ENCODE measurements around the gene EMSY.
A peak's percentile ranks its signal among the peaks of the same experiment; 100 is the strongest.

Gene EMSY

DNA sequence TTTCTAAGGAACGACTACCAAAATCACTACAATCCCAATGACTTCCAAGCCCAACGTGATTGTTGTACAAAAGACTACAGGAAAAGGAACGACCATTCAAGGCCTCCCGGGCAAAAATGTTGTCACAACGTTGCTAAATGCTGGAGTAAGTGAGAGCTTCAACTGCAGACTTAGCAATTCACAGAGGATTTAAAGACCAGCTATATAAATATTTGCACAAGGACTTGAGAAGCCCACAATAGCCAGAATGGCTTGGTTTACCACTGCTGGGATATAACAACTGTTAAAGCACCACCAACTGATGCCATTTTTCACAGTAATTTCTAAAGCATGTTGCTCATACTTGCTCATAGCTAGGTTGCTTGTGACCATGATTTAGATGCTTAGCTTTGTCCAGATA lies 78.3 kb downstream of the EMSY start:
- DNase-seq (ENCODE audit: low spot score), result no peak

DNA sequence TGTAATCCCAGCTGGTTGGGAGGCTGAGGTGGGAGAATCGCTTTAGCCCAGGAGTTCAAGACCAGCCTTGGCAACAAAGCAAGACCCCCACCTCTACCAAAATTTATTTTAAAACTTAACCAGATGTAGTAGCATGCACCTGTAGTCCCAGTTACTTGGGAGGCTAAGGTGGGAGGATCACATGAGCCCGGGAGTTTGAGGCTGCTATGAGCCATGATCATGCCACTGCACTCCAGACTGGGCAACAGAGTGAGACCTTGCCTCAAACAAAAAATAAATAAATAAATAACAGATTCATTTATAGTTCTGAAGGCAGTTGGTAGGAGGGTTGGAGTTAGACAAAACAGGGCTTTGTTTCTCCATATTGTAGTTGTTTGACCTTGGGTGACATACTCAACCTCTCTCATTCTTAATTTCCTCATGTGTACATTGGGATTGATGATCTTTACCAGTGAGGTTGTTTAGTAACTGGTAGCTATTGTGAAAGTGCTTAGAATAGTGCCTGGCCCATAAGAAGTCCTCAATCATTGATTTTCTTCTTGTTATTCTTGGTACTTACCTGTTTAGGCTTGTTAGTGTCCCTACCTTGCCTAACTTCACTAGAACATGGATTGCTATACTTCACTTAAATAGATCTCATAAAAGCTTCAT lies 79.1 kb downstream of the EMSY start:
- no peak for DNase-seq (ENCODE audit: low spot score)

DNA sequence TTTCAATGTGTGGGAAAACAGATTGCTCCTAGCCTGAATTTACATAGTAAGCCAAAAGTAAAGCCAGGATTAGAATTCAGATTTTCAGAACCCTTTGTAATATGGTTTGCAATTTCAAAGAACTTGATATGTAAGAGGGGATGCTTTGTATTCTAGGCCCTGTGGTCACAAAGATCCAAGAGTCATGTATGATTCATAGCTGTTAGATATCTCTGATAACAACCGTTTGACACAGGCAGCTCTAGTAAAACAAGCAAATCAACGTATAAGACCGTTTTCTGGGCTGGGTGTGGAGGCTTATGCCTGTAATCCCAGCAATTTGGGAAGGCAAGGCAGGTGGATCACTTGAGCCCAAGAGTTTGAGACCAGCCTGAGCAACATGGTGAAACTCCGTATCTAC lies 79.6 kb downstream of the EMSY start:
- DNase-seq (ENCODE audit: low spot score), result no peak

DNA sequence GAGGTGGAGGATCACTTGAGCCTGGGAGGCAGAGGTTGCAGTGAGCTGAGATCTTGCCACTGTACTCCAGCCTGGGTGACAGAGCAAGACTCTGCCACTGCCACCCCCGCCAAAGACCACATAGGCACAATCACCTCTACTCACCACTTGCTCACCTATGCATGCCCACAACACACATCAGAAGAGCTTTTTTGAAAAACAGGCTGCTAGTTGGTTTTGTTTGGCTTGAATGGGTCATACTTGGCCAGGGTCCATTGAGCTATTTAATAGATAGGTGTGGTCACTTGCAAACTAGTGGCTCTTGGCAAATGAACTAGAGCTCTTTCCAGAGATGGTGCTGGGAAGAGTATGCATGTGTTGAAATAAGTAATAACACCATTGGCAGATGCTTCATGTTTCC lies 80.1 kb downstream of the EMSY start:
- DNase-seq (ENCODE audit: low spot score), result peak; percentile 73

DNA sequence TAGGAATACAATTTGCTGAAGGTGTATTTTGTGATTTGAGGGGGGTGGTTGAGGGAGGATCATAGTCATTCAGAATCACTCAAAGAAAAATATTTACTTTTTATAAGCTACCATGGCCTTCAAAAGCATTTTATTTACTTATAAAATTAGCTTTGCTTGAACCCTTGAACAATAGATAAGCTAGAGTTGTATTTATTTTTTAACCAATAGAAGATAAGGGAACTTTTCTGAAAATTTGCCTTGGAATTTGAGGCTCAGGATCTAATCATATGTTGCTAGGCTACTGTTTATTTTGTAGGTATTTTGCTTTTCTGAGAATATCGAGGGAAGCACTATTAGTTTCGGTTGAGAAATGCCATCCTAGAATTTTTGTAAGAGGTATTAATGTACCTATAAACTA lies 82.1 kb downstream of the EMSY start:
- DNase-seq (ENCODE audit: low spot score), result no peak

DNA sequence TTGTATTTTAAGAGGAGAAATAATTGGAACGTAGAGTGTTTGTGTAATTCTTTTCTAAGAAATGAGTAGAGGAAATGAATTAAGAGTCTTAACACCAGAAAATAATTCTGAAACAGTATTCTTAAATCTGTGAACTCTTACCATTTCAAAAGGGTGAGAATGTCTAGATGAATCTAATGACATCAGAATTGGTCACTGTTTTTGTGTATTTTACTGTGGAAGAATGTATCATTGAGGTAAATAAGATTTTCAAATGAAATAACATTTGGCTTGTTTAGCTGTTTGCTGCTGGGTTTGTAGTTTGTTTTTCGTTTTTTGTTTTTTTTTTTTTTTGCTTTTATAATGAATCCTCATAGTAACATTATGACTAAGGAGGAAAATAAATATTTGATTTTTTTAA lies 97.6 kb downstream of the EMSY start:
- DNase-seq (ENCODE audit: low spot score), result no peak

DNA sequence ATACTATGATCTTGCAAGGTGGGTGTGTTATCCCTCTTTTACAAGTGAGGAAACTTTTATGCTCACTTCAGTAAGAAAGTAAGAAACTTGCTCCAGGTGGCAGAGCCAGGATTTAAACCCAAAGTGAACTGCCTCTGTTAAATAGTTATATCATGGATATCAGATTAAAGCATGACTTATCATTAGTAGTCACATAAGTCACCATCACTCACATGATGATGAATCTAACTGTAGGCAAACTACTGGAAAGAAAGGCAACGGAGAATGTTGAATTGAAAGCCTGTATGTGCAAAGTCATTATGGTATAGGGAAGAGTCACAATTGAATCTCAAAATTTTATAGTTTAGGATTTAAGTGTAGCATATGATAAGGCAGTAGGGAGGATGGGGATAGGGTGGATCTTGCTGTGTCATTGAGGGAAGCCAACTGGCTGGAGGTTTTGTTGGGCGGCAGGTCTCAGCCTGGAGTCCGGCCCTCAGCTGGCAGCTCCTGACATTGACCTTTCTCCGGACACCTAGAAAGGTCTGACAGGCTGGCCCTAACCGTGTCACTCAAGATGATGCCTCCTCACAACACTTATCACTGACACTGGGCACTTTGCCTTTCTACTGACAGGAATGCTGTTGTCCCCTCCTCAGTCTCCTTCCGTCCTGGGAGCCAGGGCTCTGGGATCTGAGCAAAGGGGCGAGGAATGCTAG lies 98.3 kb downstream of the EMSY start:
- no peak for DNase-seq (ENCODE audit: low spot score)

DNA sequence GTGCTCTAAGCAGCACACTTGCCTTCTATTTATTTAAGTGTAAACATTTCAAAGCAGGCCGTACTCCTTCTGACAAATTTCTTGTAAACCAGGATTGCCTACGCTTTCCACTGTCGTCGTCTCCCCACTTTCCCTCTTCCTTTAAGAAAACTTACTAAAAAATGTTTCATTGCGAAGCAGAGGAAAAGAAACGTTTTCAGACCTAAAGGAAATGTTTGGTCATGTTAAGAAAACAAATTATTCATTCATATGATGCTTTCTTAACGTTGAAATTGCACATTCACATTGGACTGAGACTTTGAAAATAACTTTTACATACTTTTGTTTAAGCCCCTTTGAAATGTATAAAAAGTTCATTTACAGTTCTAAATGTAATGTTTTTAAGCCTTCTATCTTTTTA lies 106.0 kb downstream of the EMSY start:
- DNase-seq (ENCODE audit: low spot score), result no peak

DNA sequence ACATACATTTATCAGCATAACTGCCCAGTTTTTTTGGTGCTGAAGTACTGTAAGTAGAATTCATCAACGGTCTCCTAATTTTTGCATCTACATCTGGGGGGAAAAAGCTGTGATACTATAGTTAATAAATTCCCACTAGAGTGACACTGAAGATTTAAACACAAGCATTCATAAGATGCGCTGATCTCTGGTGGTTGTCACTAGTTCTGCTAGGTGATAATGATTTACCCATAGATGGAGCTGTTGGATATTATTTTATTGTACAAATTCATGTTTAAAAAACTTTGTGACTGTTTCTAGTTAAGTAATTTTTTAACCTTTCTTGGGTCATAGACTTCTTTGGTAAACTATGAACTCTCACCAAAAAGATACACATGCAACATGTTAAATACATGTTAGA lies 106.6 kb downstream of the EMSY start:
- DNase-seq (ENCODE audit: low spot score), result no peak

DNA sequence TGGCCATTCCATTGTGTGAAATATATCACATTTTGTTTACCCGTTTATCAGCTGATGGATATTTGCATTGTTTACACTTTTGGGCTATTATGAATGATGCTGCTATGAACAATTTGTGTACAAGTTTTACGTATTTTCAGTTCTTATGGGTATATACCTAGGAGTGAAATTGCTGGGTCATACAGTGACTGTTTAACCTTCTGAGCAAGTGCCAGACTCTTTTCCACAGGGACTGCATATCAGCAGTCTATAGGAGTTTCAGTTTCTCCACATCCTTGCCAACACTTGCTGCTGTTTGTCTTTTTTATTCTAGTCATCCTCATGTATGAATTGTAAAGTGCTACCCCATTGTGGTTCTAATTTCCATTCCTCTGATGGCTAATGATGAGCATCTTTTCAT lies 108.2 kb downstream of the EMSY start:
- no peak for DNase-seq (ENCODE audit: low spot score)

DNA sequence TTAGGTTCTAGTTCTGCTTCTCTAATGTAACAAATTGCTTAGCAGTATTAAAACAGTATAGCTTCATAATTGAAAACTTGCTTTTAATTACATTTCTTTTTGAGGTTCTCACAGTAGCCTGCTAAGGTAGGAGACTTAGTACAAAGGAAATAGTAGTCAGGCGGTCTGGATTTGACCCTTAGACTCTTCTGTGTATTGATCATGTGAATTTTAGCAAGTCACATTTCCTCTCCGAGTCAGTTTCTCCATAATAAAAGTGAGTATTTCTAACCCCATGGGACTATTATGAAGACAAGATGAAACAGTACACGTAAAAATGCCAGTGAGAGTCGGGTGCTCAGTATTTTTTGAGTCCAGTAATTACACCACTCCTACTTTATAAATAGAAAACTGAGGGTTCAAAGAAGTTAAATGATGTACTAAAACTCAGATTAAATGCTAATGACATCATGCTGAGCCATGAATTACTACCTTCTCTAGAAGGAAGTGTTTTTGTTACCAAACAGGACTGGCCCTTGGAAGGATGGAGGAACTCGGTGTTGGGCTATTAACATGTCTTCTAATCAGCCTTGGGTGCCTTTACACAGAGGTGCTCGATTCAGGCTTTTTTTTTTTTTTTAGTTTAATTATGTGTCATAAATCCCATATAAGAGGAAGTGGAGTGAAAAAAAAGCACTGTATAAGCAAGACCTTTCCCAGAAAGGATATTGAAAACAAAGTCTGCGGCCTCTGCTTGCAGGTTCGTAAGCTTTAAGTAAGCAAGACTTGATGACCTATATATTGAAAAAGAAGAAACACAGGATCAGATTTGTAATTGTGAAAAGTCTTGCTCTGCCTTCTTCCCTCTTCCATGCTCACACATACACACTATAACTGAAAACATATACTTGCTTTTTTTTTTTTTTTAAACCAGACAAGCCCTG lies 109.0 kb downstream of the EMSY start:
- no peak for DNase-seq (ENCODE audit: low spot score)

DNA sequence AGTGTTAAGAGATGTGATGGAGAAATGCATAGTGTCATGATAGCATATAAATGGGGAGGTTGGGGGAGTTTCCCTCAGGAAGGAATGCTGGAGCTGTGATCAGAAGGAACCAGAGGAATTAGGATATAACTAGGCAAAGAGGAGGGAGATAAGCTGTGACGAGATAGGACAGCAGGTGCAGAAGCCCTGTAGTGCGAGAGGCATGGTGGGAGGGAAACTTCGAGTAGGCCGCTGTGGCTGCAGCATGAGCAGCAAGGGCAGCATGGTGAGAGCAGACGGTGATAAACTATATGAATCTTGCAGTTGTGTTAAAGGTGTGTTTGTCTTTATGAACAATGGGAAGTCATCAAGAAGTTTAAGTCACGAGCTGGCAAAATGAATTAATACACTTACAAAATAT lies 109.9 kb downstream of the EMSY start:
- DNase-seq (ENCODE audit: low spot score), result no peak

DNA sequence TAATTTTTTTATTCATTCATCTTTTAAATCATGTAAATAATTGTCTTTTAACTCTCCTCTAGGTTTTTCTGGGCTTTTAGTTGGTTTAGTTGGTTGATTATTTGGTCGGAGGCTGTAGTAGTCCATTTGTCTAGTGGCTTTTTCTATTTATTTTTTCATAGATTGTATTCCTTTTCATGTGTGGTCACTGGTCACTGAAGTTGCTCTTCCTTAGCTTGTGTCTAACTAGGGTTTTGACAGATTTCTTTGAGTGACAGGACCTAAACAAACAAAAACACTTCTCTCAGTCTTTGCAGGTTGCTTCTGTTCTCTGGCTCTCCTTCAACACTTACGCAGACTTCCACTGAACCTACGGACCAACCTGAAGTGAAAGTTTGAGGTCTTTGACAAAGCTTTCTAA lies 112.6 kb downstream of the EMSY start:
- no peak for DNase-seq (ENCODE audit: low spot score)

DNA sequence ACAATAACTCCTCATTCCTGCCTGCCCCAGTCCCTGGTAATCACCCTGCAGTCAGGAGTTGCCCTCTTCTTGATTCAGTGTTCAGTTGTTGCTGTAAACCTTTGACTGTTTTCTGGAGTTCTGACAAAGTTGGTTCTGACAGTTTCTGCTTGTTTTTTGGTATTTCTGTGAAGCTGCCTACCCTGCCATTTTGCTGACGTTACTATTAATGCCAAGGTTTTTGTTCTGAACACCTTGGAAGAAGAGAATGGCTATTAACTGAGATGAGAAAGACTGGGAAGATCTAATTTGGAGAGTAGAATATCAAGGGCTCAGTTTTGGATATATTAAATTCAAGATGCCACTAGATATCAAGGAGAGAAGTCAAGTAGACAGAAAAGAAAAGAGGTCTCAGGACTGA lies 113.7 kb downstream of the EMSY start:
- DNase-seq (ENCODE audit: low spot score), result no peak

DNA sequence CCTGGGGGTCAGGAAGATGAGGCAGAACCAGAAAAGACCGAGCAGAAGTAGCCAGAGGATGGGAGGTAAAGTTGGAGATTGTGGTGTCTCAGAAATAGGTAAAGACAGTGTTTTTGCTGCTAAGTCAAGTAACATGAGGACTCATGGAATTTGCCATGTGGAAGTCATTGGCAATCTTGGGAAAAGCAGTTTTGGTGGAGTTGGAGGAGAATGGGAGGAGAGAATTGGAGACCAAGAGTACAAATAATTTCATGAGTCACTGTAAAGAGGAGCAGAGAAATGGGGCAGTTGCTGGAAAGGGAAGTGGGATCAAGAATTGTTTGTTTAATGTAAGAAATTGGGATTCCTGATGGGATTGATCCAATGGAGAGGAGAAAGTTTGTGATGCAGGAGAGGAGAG lies 114.1 kb downstream of the EMSY start:
- DNase-seq (ENCODE audit: low spot score), result no peak

DNA sequence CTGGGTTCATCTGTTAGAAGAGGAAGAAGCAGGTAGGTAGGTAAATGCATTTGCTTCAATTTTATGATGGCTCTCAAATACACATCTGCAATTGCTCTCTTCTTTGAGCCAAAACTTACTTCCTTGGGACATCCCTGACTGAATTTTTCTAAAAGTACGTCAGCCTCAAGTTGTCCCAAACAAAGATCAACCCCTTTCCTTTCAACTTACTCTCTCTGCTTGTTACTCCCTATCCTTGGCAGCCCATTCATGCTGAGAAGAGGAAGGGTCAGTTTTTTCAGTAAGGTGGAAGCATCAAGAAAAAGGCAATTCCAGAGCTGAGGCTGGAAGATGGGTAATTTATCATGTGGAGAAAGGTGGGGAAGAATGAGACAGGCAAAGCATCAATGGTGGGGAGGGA lies 114.5 kb downstream of the EMSY start:
- DNase-seq (ENCODE audit: low spot score), result no peak

DNA sequence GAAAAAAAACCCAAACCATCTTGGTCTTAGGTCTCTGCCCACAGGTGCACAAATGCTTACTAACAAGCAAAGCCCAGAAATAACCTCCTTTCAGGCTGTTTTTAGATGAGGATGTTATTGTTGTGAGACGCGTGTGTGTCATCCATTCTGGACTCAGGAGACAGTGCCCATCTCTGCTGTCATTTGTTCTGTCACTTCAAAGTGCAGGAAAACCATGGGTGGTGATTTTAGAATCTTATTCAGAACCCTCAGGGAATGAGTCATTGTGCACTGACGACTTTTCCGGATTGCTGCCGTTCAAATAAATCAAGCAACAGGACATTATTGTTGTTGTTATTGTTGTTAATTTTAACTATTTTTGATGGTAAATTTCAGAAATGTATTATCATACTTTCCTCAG lies 115.4 kb downstream of the EMSY start:
- DNase-seq (ENCODE audit: low spot score), result peak; percentile 48

DNA sequence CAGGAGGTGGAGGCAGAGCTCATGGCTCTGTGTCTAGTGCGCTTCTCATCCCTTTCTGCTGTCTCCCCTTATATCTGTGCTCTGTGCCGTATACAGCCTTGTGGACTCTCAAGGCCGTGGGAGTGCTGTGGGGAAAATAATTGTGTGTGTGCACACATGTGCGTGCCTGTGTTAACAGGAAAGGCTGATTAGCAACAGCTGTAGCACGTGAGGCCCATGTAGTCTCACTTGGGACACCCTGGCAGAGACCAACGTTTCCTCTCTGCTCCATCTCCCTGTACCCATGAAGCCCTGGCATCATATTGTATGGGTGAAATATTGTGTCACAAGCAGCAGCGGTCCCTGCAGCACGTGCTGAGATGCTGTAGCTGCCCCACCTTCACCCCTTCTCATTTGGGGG lies 116.4 kb downstream of the EMSY start:
- DNase-seq (ENCODE audit: low spot score), result peak; percentile 43

DNA sequence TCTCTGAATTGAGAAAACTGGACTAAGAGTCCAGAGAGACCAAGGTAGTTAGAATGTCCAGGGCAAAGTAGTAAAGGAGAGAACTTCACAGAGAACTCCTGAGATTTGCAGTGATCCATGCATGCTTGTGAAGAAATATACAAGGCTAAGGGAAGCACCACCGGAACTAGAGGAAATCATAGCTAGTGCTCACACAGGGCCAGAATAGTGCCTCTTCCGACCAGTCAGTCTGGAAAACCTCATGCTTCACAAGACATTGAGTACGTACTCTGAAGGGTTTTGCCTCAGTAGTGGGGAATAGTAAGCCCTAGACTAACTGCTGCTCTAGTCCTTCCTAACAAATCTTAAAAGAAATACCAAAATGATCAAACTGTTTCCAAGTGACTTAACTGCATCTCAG lies 117.7 kb downstream of the EMSY start:
- DNase-seq (ENCODE audit: low spot score), result no peak

DNA sequence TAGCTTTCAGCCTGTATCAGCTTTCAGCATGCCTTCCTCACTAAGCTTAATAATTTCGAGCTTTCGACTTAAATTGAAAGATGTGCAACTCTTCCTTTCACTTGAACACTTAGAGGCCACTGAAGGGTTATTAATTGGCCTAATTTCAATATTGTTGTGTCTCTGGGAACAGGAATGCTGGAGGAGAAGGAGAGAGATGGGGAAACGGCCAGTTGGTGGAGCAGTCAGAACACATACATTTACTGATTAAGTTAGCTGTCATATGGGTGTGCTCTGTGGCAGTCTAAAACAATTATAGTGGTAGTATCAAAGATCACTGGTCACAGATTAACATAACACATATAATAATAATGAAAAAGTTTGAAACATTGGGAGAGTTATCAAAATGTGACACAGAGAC lies 119.5 kb downstream of the EMSY start:
- DNase-seq (ENCODE audit: low spot score), result no peak

DNA sequence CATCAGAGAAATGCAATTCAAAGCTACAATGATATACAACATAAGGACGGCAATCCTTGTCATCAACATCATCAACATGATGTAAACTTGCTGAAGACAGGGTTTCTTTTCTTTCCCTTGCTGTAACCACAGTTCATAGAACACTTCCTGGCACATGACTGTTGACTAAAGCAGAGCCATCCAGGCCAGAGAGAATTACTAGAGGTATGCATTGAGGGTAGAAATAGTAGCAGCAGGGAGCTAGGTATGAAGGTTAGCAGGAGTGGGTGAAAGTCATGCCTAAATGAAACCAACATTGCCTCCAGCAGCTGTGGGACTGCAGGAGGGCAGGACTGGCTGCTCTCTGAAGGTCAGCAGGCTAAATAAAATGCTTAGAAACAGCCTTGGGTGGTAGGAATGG lies 122.0 kb downstream of the EMSY start:
- DNase-seq (ENCODE audit: low spot score), result no peak

DNA sequence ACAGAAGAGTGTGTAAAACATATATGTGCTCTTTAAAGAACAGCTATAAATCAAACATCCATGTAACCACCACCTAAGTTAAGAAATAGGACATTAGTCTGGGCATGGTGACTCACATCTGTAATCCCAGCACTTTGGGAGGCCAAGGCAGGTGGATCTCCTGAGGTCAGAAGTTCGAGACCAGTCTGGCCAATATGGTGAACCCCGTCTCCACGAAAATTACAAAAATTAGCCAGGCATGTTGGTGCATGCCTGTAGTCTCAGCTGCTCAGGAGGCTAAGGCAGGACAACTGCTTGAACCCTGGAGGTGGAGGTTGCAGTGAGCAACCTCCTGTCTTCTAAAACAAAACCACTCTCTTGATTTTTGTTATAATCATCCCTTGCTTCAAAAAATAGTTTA lies 122.4 kb downstream of the EMSY start:
- no peak for DNase-seq (ENCODE audit: low spot score)

DNA sequence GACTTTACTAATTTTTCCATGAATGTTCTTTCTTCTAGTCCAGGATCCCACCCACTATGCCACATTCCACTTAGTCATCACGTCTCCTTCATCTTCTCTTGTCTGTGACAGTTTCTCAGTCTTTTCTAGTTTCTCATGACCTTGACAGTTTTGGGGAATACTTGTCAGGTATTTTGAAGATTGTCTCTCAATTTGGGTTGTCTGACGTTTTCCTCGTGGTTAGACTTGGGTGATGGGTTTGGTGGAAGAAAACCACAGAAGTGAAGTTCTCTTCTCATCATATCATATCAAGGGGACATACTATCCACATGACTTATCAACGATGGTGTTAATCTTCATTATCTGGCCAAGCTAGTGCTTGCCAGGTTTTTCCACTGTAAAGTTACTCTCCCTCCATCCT lies 123.3 kb downstream of the EMSY start:
- no peak for DNase-seq (ENCODE audit: low spot score)

Measured in AG08395 (cell line).